ENCODE data around the gene EFHB. TPM values are rescaled to one million over a fixed set of nuclear protein-coding genes. Genes with fewer than 3 reads are reported as not detected.

Gene EFHB
- total RNA-seq, 2 experiments from 2014 or later = 0.86 TPM; not detected in 1

Other genes with a start within 250 kb of the EFHB start
- 24.5 and 26.1 TPM in 2 replicates for gene RAB5A, start 12.9 kb upstream of the EFHB start, total RNA-seq (2014; rRNA removed; shearing (Covaris generic))
- 39.2 and 50.2 TPM in 2 replicates for gene RAB5A, start 12.9 kb upstream of the EFHB start, total RNA-seq (2022)
- not detected in 2 replicates for gene PP2D1, start 78.0 kb upstream of the EFHB start, total RNA-seq (2014; rRNA removed; shearing (Covaris generic))
- not detected in 2 replicates for gene PP2D1, start 78.0 kb upstream of the EFHB start, total RNA-seq (2022)
- gene KAT2B, start 106.2 kb upstream of the EFHB start, total RNA-seq (2014; rRNA removed; shearing (Covaris generic)) = 19.2 and 24.2 TPM in 2 replicates
- gene KAT2B, start 106.2 kb upstream of the EFHB start, total RNA-seq (2022) = 32.9 and 33.4 TPM in 2 replicates